ENCODE results near the gene AFF4.

- TF ChIP-seq, protein P1, sequence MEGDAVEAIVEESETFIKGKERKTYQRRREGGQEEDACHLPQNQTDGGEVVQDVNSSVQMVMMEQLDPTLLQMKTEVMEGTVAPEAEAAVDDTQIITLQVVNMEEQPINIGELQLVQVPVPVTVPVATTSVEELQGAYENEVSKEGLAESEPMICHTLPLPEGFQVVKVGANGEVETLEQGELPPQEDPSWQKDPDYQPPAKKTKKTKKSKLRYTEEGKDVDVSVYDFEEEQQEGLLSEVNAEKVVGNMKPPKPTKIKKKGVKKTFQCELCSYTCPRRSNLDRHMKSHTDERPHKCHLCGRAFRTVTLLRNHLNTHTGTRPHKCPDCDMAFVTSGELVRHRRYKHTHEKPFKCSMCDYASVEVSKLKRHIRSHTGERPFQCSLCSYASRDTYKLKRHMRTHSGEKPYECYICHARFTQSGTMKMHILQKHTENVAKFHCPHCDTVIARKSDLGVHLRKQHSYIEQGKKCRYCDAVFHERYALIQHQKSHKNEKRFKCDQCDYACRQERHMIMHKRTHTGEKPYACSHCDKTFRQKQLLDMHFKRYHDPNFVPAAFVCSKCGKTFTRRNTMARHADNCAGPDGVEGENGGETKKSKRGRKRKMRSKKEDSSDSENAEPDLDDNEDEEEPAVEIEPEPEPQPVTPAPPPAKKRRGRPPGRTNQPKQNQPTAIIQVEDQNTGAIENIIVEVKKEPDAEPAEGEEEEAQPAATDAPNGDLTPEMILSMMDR (IDR thresholded peaks at IDR 0.05), result no peak
- no peak for TF ChIP-seq POLR2AphosphoS5 (IDR thresholded peaks at IDR 0.05; ENCODE audit: insufficient read depth in 1 of 2, low read depth in 1 of 2)
Measured at GRCh38 chr5:132890817-132891216, 72.6 kb downstream of the AFF4 start.
